ENCODE data around the gene PRMT2.
A peak's percentile ranks its signal among the peaks of the same experiment; 100 is the strongest.

PRMT2 gene

DNA sequence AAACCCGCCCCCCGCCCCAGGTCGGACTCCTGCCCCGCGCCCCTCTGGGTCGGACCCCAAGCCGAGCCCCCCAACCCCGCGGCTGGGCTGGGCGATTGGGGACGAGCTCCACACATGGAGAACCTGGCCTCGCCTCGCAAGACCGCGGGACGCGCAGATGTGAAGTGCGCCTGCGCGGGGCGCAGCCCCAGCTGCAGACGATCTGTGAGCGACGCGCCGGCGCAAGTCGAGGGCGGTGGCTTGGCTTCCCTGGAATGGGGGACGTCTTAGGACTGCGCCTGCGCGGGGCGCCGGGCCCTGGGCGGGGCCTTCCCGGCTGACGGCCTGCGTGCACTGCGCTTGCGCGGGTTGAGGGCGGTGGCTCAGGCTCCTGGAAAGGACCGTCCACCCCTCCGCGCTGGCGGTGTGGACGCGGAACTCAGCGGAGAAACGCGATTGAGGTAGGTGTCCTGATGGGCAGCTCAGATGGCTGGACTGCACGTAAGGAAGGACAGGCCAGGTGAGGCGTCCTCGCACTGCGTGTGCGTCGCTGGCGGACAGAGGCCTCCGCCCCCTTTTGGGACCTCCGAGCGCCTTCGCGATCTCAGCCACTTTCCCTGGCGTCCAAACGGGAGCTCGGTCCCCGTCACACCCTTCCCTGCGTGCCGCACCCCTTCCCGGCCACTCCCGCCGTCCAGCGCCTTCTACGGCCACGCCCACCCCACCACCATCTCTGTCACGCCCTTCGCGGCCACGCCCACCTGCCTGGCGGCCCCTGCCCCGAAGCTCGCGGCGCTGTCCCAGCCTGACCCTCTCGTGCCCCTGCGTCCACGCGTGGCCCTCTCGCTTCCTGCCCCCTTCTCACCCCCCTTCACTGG is at the start of gene PRMT2:
Gene PRMT2 (plus strand): TSS at position 351 of the 857 bp plus-strand sequence. CDS start 1,278 bp downstream, outside the sequence.
- peak; percentile 95 for DNase-seq

DNA sequence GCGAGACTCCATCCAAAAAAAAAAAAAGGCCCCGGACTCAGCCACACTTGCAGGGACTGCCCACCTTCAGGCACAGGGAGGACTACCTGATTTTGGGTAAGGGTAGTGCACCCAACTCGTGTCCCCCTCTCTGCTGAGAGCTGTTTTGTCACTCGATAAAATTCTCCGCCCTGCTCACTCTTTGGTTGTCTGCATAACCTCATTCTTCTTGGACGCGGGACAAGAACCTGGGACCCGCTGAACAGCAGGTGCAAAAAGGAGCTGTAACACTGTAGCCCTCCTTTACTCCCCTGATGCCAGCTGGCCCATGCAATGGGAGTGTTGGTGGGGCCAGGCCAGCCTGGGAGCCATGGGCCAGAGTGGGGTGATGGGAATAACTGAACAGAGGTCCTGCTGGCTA is 41.2 kb upstream of the PRMT2 start:
- DNase-seq = no peak

DNA sequence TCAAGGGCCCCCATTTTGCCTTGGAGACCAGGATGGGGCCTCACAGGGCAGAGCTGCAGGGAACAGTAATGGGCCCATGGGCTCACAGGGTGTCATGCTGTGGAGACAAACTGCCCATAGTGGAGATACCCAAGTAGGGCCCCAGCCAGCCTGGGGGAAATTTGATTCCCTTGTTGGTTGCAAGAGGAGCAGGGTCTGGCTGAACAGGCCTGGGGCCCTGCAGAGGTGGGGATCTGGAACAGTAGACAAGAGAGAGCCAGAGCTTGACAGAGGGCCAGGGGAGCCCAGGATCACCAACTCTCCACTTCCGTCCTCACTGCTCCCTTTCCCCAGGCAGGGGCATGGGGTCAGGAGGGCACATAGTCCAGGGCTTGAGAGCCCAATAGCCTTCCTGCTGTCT is 39.3 kb upstream of the PRMT2 start:
- DNase-seq = no peak

DNA sequence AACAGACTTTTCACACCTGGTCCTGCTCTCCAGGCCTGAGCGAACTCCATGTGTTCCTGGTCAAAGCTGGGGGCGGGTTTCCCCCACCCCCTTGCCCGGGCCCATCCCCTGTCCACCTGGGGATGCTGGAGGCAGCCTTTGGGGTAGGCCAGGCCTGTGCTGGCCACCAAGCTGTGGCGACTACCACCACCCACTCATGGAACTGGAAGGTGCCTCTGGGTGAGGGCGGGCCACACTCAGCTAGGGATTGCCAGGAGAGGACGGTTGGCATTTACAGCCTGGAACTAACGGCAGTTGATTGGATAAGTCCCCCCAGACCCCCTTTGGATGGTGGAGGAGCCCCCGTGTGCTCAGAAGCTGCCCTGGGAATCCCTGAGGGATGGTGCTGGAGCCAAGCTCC is 38.4 kb upstream of the PRMT2 start:
- no peak for DNase-seq

DNA sequence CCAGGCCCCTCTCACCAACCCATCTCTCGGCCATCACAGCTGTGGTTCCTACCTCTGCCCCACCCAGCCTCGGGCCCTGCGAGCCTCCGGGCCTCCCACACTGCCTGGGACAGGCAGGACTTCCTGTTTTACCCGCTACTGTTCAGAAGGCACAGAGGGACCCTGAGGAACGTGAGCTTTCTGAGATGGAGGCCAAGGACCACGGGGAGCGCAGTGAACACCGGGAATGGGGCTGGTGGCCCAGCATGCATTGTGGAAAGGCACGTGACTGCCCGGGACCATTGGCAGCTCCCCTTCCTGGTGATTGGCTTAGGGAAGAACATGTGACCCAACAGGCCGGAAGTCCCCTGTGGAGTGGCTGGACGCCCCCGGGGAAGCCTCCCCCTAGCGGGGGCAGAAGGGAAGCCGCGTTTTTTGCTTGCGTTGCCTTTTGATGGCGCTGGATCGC is 37.6 kb upstream of the PRMT2 start:
- DNase-seq = no peak

DNA sequence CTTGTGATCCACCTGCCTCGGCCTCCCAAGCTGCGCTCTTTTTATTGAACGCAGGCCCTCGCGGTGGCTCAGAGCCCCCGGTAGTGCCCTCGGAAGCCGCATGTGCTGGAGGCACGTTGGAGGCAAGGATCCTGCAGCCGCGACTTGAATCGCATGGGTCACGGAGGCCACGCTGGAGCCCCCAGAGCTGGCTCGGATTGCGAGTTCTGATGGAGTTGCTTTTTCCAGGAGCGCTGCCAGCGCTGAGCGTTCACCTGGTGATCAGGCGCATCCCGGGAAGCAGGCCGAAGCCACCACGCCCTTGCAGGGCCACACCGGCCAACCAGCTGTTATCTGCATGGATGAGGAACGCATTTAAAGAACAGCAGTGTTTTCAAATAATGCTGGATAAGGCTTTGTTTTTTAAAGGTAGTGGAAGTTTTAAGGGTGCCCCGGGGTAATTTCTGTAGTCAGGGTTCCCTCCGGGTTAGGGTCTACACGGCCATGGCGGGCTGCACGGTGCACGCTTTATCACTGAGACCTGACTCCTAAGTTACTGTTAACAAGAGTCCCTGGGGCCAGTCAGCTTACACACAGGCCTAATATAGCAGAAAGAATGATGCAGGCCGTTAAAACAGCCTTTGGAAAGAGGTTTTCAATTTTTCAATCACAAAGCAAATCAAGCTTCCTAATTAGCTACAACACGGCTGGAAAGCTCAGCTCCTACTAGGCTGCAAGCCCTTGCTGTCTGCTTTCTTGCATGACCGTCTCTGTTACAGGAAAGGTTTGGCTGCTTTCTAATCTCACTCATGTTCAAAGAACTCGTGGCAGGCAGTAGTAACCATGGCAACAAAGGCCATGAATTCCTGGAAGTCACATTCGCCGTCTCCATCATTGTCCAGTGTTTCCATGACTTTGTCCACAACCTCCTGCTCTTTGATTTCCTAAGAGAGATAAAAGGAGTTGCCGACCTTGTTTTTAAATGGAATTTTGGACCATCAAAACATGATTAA is 36.6 kb upstream of the PRMT2 start:
- no peak for DNase-seq

DNA sequence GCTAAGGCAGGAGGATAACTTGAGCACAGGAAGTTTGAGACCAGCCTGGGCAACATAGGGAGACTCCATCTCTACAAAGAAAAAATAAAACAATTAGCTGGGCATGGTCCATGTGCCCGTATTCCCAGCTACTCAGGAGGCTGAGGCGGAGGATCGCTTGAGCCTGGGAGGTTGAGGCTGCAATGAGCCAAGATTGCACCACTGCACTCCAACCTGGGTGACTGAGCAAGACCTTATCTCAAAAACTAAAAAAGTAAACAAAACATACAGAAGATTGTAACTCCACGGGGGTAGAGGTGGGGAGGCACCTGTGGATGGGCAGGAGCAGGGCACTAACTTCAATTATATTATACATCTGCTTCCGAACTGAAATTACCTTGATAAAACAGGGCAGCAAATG is 35.2 kb upstream of the PRMT2 start:
- DNase-seq = no peak

DNA sequence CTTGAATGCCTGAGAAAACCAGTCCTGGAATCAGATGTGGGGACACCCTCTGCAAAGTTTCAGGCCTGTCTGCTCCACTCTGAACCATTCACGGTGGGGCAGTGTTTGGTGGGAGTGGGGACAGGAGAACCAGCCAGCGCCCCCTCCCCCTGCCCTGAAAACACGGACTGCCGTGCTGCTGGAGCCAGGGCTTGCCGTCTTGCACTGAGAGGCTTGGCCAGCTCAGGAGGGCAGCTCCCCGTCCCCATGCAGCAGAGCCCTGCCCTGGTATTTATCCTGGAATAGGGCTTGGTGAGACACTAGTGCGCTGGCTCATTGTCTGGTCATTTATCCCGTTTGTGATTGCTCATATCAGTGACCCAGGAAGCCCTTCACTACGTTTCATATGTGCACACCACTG is 34.5 kb upstream of the PRMT2 start:
- no peak for DNase-seq

DNA sequence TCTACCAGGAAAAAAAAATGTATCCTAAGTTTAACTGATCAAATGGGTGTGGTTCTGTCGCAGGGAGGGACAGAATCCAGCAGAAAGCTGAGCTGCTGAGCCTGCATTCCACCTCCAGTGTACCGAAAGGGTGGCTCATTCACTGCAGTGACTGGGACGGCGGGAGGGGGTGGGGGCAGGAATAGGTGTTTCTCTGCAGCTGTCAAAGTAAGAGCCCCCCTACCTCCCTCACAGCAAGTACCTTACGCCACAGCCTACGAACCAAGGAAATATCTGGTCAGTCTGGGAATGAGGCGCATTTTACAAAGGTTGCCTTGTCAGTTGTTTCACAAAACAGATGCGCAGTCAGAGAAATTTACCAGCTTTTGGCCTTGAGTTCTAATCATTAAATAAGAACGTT is 32.2 kb upstream of the PRMT2 start:
- no peak for DNase-seq

DNA sequence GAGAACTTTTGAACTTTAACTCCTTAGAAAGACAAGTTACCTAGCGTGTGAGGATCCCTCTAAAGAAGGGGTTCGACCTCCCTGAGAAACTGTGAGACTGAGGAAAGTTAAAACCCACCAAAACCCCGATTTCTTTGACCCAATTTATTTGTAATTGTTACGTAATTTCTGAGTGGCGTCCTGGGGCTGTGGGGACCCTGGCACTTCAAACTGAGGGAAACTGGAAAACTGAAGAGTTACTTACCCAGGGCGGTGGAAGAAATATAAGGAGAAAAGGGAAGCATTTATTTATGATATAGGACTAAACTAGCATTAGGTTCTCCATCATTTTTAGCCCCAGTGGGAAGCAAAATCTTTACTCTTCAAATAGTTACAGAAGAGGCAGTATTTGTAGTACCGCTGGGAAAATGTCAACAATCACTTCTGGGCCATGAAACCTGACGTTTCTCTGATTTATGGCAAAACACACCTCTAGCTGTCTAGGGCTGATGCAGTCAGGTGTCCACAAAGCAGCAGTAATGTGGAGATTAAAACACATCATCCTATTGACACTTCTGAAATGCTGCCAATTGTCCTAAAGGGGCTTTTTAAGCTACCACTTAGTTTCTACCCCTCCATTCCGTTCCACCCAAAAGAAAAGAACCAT is 31.0 kb upstream of the PRMT2 start:
- no peak for DNase-seq

DNA sequence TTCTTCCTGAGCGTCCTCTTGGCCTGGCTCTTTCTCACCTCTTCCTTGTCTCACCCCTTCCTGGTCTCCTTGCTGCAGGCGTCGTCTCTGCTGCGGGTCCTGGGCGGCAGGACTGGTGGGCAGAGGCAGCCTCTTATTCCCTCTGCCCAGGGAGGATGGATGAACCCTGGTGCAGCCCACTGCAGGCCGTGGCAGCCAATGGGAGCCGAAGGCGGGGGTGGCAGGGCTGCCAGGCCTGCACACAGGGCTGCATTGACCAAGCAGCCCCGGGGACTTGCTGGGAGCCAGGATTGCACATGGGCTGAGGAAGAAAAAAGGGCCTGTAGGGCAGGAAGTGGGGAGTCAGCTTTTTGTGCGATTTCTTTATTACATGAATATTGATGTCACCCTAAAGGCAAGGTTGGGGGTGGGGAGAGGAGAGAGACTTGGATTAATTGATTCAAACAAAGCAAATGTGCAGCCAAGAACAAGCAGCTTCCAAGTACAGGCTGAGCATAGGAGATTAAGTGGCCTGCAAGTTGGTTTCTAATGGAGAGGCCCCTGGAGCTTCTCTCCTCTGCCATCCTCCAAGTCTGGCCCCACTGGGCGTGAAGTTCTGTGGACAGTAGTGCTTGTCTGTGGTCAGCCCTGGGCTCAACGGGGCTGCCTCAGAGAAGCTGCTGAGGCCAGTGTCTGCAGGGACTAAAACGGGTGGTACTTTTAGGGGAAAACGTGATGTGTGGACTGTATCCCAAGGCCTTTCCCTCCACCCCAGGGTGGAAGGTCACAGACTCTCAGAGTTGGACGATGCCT is 30.3 kb upstream of the PRMT2 start, which contains the start of gene S100B:
Gene S100B (minus strand): TSS at position 108 of the 792 bp plus-strand sequence. CDS start 2,667 bp downstream, outside the sequence.
- peak; percentile 25 for DNase-seq

DNA sequence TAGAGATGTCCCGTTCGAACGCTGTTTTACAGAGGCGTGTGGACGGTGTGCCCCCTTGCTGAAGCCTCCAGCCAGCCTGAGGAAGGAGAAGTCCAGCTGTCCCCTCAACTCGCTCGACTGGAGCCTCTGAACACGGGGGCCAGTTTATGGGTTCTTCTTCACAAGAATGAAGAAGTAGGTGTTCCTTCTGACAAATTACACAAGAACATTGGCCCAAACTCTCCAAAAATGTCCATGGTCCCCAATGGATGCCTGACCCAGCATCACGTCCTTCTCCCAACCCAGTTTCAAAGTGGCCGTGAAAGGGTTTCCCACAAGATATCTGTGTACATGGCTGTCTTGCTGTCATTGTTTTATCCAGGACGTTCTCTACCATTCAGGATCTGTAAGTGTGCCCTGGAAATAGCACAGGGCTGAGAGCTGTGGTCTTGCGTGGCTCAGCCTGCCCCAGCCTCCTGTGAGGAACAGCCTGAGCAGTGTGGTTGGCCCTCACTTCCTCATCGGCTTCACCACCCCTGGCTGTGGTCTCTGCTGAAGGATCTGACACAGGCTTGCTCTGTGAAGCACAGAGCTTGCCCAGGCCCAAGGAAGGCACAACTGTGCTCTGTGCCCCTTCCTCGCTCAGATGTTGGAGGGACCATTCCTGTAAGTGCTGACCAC is 29.6 kb upstream of the PRMT2 start:
- peak; percentile 98 for DNase-seq

DNA sequence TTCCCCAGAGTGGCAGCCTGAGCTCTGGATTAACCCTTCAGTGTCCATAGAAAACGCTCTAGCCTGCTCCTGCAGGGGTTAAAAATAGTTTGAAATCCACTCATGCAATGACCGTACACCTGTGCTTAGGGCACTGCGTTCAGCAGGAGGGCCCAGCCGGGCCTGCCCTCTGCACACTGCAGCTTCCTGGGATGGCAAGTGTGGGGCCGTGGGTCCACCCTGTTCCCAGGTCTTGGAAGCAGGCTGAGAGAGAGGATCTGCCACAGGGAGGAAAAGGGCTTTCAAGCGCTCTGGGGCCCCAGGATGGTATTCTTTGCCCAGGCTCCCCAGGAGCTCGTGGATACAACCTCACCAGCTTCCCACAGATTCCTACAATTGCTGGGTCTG is 29.1 kb upstream of the PRMT2 start:
- no peak for DNase-seq

DNA sequence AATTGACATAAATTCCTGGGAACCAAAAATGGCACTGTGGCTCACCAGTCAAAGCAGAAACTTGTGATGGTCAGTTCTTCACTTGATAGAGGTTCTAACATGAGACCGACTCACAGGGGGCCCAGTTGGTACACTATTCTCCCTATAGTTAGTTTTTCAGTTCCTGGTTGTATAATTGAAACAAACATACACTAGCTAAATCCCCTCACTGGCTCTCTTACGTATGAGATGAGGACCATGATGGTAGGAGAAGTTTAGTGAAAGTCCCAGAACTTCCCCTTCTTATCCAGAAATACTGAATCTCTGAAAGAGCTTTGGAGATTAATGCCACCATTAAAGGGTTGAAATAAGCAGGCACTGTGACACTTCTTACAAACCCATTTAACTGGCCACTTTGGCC is 27.8 kb upstream of the PRMT2 start:
- DNase-seq = peak; percentile 54

DNA sequence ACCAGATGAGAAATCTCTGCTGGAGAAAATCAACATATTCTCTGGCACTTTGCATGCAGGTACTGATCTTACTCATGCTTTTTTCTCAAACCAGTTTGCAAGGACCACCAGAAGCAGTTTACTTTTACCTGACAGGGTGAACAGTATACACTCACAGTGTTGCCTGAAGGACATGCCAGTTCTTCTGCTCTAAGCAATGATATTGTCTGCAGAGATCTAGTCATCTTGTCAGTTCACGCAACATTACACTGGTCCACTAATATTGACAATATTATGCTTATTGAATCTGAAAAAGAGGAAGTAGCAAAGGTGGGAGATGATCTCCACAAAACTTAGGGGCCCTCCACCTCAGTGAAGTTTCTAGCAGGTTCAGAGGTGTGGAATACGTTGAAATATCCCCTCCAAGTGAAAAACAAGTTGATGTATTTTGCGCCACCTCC is 26.8 kb upstream of the PRMT2 start:
- no peak for DNase-seq

DNA sequence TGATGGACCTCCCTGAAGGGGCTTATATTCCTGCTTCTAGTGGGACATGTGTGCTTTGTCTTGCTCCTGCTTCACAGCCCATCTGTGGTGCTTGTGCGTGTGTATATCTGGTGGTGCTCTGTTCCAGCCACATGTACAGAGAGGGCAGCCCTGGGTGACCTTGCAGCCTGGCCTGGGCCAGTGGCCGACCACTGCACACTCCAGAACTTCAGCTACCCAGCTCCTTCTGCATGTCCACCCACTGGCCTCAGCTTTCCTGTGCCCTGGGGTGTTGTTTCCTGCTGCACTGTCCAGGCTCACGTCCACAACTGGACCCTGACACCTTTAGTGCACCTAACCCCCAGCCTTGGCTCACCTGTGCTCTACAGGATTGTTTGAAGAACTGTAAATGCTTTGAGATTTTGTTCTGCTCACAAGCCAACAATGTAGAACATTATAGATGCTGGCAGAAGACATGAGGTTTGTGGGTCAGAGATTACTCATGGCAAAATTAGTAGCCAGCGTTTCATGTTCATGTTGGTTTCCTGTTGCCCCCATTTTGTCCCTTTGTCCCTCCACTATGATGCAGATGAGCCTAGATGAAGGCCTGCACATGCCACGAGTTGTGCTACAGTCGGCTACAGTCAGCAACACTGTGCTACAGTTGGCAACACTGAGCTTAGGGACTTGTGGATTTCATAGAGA is 25.3 kb upstream of the PRMT2 start:
- DNase-seq = no peak

DNA sequence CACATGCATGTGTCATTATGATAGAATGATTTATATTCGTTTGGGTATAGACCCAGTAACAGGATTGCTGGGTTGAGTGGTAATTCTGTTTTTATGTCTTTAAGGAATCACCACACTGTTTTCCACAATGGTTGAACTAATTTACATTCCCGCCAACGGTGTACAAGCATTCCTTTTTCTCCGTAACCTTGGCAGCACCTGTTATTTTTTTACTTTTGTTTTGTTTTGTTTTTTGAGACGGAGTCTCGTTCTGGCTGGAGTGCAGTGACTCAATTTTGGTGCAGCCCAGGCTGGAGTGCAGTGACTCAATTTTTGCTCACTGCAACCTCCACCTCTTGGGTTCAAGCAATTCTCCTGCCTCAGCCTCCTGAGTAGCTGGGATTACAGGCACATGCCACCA is 22.1 kb upstream of the PRMT2 start:
- DNase-seq = no peak

DNA sequence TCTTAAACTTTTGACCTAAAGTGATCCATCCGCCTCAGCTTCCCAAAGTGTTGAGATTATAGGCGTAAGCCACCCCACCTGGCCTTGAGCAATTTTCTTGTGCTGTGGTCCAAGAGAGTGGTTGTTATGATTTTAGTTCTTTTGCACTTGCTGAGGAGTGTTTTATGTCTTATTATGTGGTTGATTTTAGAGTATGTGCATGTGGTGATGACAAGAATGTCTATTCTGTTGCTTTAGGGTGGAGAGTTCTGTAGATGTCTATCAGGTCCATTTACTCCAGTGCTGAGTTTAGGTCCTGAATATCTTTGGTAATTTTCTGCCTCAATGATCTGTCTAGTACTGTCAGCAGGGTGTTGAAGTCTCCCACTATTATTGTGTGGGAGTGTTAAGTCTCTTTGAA is 19.4 kb upstream of the PRMT2 start:
- no peak for DNase-seq

DNA sequence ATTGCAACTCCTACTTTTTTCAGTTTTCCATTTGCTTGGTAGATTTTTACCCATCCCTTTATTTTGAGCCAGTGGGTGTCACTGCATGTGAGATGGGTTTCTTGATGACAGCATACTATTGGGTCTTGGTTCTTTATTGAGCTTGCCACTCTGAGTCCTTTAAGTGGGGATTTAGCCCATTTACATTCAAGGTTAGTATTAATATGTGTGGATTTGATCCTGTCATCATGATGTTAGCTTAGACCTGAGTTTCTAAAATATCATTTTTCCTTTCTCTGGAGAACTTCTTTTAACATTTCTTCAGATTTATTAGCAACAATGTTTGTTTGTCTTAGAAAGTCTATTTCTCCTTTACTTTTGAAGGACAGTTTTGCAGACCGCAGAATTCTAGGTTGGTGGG is 18.8 kb upstream of the PRMT2 start:
- no peak for DNase-seq

DNA sequence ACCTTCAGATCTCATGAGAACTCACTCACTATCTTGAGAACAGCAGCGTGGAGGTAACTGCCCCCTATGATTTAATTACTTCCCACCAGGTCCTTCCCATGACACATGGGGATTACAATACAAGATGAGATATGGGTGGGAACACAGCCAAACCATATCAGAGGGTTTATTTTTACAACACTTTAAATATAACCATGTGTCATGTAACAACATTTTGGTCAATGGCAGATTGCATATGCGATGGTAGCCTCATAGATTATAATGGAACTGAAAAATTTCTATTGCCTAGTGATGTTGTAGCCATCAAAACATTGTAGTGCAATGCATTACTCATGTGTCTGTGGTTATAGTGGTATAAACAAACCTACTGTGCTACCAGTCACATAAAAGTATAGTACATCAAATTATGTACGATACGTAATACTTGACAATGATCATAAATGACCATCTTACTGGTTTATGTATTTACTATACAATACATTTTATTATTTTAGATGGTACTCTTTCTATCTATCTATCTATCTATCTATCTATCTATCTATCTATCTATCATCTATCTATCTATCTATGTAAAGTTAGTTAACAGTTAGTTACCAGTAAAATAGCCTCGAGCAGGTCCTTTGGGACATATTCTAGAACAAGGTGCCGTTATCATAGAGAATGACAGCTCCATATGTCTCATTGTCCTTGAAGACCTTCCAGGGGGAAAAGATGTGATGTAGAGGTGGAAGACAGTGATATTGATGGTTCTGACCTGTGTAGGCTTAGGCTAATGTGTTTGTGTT is 18.0 kb upstream of the PRMT2 start:
- DNase-seq = peak; percentile 30

All from MV-4-11 (cell line).